ENCODE measurements around the gene GPR156.

- TF ChIP-seq EZH2 (IDR thresholded peaks at IDR 0.05; ENCODE audit: insufficient read depth, poor library complexity, severe bottlenecking) (no peak), EZH2phosphoT487 (IDR thresholded peaks at IDR 0.05; ENCODE audit: insufficient read depth, low read depth) (no peak)
These were observed 86.6 kb downstream of the GPR156 start for GRCh38 chr3:120198305-120198878.
